Endothelial cell of umbilical vein (primary cell): ENCODE data around the gene PCGF1. TPM values are rescaled to one million over a fixed set of nuclear protein-coding genes. Genes with fewer than 3 reads are reported as not detected.

Experiments used
- BruUV-seq: library from RNA; stranded (reverse); fragments of 400-500 nt; replicated peaks from 2 replicates; lab custom pipeline; 2021; lab: Mats Ljungman, UMichigan
- CTCF ChIA-PET: fragments of 300-600, 350-600 bp; sonication (Branson Sonifier 250); formaldehyde crosslinking; loops from one replicate; lab custom pipeline; 2021; ENCODE audit warnings: antibody characterized with exemption, inconsistent platforms; lab: Charles Lee
- POLR2A ChIA-PET: fragments of 300-600, 350-600 bp; sonication (Branson Sonifier 250); formaldehyde crosslinking; loops from one replicate; lab custom pipeline; 2021; ENCODE audit warnings: antibody characterized with exemption, inconsistent platforms; lab: Charles Lee
- DNase-seq: peaks from one replicate; pipeline ENCODE4 v3.0.0-alpha.2; 2011; ENCODE audit warnings: low read depth, low spot score
- FAIRE-seq: peaks from 2 replicates; lab custom pipeline; 2011; peaks lifted over from hg19 to GRCh38; lab: Jason Lieb, UNC
- H2AFZ ChIP-seq: 2 replicates; pipeline ENCODE4 v1.6.0; 2012; ENCODE audit warnings: low read depth, low read length, control low read depth, inconsistent platforms
- H3K27ac ChIP-seq: 2 replicates; pipeline ENCODE4 v1.5.1; 2011; ENCODE audit warnings: low read depth, mild to moderate bottlenecking, control low read depth, low read length, moderate library complexity; ENCODE audit not compliant: insufficient read depth
- H3K27me3 ChIP-seq, 2 experiments: 2 replicates each; pipeline versions ENCODE4 v1.6.0 to v1.6.1; 2011; ENCODE audit warnings: low read length in 2 of 2, mixed read lengths in 1 of 2; ENCODE audit not compliant: control insufficient read depth in 2 of 2, insufficient read depth in 2 of 2
- H3K36me3 ChIP-seq, 2 experiments: 2 replicates in 1 of 2; 3 replicates in 1 of 2; pipeline ENCODE4 v1.5.1; 2011; ENCODE audit warnings: low read length in 2 of 2, mild to moderate bottlenecking in 1 of 2, moderate library complexity in 1 of 2; ENCODE audit not compliant: control insufficient read depth in 2 of 2, insufficient read depth in 2 of 2; ENCODE audit errors: extremely low read depth in 1 of 2
- H3K4me1 ChIP-seq: 3 replicates; pipeline ENCODE4 v1.5.1; 2011; ENCODE audit warnings: mild to moderate bottlenecking, low read length; ENCODE audit not compliant: control insufficient read depth, insufficient read depth; ENCODE audit errors: extremely low read depth
- H3K4me2 ChIP-seq: 2 replicates; pipeline ENCODE4 v1.6.1; 2011; ENCODE audit warnings: low read length, control low read depth, mixed read lengths; ENCODE audit not compliant: insufficient read depth
- H3K4me3 ChIP-seq, 3 experiments: fragments of 200-600 bp in 1 of 3; sonication (generic), shearing (Covaris generic) in 1 of 3; replicated peaks in 1 of 3; 2 replicates each; pipeline ENCODE4 v1.5.1; 2011 to 2016; ENCODE audit warnings: control low read depth in 3 of 3, low read length in 3 of 3, mild to moderate bottlenecking in 2 of 3, inconsistent platforms in 1 of 3, low read depth in 1 of 3, moderate library complexity in 1 of 3; ENCODE audit not compliant: insufficient read depth in 1 of 3
- H3K79me2 ChIP-seq: 2 replicates; pipeline ENCODE4 v1.6.0; 2012; ENCODE audit warnings: low read length, inconsistent platforms; ENCODE audit not compliant: control insufficient read depth, insufficient read depth
- H3K9ac ChIP-seq: replicated peaks from 2 replicates; pipeline ENCODE3; 2011; ENCODE audit warnings: low read length, control low read depth; ENCODE audit not compliant: insufficient read depth; ENCODE audit errors: extremely low read depth
- H3K9me1 ChIP-seq: replicated peaks from 3 replicates; pipeline ENCODE4 v1.6.0; 2011; ENCODE audit warnings: mild to moderate bottlenecking, low read length; ENCODE audit not compliant: control insufficient read depth, insufficient read depth; ENCODE audit errors: extremely low read depth
- H3K9me3 ChIP-seq: replicated peaks from 2 replicates; pipeline ENCODE4 v1.5.1; 2012; ENCODE audit warnings: low read length, inconsistent platforms; ENCODE audit not compliant: control insufficient read depth, insufficient read depth
- H4K20me1 ChIP-seq: replicated peaks from 2 replicates; pipeline ENCODE3; 2011; ENCODE audit warnings: mild to moderate bottlenecking, low read length; ENCODE audit not compliant: control insufficient read depth, insufficient read depth; ENCODE audit errors: extremely low read depth
- CTCF ChIP-seq, 2 donors: IDR thresholded peaks; 1 replicate in 1 of 2; 2 replicates in 1 of 2; pipeline ENCODE4 v1.5.1; 2011; ENCODE audit warnings: low read length in 2 of 2, mild to moderate bottlenecking in 2 of 2, moderate library complexity in 2 of 2, control low read depth in 1 of 2, inconsistent platforms in 1 of 2, low read depth in 1 of 2; ENCODE audit not compliant: insufficient read depth in 1 of 2; ENCODE audit errors: extremely low read depth in 1 of 2
- EZH2 ChIP-seq: IDR thresholded peaks from 2 replicates; pipeline ENCODE4 v1.6.1; 2012; ENCODE audit warnings: borderline replicate concordance, low read depth, mild to moderate bottlenecking, moderate library complexity, low read length, inconsistent platforms; ENCODE audit not compliant: severe bottlenecking
- FOS ChIP-seq: IDR thresholded peaks from 2 replicates; pipeline ENCODE4 v1.6.1; 2011; ENCODE audit warnings: mild to moderate bottlenecking, low read length, moderate library complexity, borderline replicate concordance; ENCODE audit not compliant: insufficient read depth
- GATA2 ChIP-seq: IDR thresholded peaks from 2 replicates; pipeline ENCODE4 v1.7.0; 2011; ENCODE audit warnings: low read depth, mild to moderate bottlenecking, moderate library complexity, mixed read lengths, low read length; ENCODE audit not compliant: insufficient read length, insufficient read depth
- JUN ChIP-seq: IDR thresholded peaks from 2 replicates; pipeline ENCODE4 v1.6.1; 2011; ENCODE audit warnings: borderline replicate concordance, low read depth; ENCODE audit not compliant: insufficient read length, insufficient read depth
- MAX ChIP-seq: IDR thresholded peaks from 2 replicates; pipeline ENCODE4 v1.6.1; 2011; ENCODE audit not compliant: insufficient read depth, insufficient read length
- MYC ChIP-seq: IDR thresholded peaks from one replicate; pipeline ENCODE4 v1.6.1; 2011; ENCODE audit warnings: mild to moderate bottlenecking, low read depth, low read length
- POLR2A ChIP-seq: IDR thresholded peaks from 2 replicates; pipeline ENCODE4 v1.6.1; 2012; ENCODE audit warnings: low read depth, mild to moderate bottlenecking, control low read depth, low read length
- POLR2AphosphoS5 ChIP-seq: IDR thresholded peaks from 2 replicates; pipeline ENCODE4 v1.6.1; 2012; ENCODE audit warnings: low read depth, mild to moderate bottlenecking, control low read depth, low read length, moderate library complexity; ENCODE audit not compliant: insufficient read depth
- dilution Hi-C: fragments of 300-500 bp; cut with MboI; formaldehyde crosslinking; loops from one replicate; pipeline ENCODE4 v1.15.0; 2019; ENCODE audit warnings: low sequenced_read_pairs; ENCODE audit not compliant: extremely low pct_ligation_motif_present
- intact Hi-C: fragments of 100-400 bp; cut with micrococcal nuclease; formaldehyde crosslinking; loops from one replicate; pipeline ENCODE4 v1.10.0; 2022
- polyA plus RNA-seq, 4 experiments: library from polyadenylated mRNA; depleted of rRNA in 3 of 4; stranded (reverse) in 3 of 4; unstranded in 1 of 4; fragments of >200 nt; gene quantifications; 2 replicates each; pipeline versions ENCODE4 v1.2.1 to v1.2.3, GENCODE V29; 2011 to 2012; ENCODE audit warnings: missing spikeins in 1 of 4
- total RNA-seq: library from RNA; stranded (reverse); gene quantifications from 2 replicates; pipeline ENCODE4 v1.2.3, GENCODE V29; 2021

The PCGF1 gene
- total and polyA plus RNA-seq, 2 donors (not counting 3 experiments of a cell fraction or from before 2014, with no cell fraction given) = 17.4 to 19.2 TPM

GRCh38 chr2:74481431-74481830, 26.1 kb downstream of the PCGF1 start:
- H3K9ac ChIP-seq = no peak overlapping the region
- FAIRE-seq (no peak), DNase-seq (no peak)
- H2AFZ ChIP-seq = no peak overlapping the region
- ChIA-PET POLR2A (no interaction called here), CTCF (interaction anchor here (1.0 to 5.6 kb wide), 9 partner anchors 9 to 107 kb away, joined by 3 to 82 read pairs (median 12); partner anchors contain the start of genes AUP1, HTRA2, INO80B and MRPL53)
- no peaks in the 10 kb centered on the region for H3K9me3 ChIP-seq
- TF ChIP-seq POLR2AphosphoS5 (no peak), POLR2A (no peak), GATA2 (no peak), MAX (no peak), MYC (no peak), FOS (no peak), JUN (no peak), CTCF (IDR thresholded peaks at IDR 0.05; ENCODE audit: extremely low read depth in 1 of 2, insufficient read depth in 1 of 2, low read depth in 1 of 2, low read length in 2 of 2) (no peak), EZH2 (no peak)
- no peaks in the 10 kb centered on the region for H4K20me1 ChIP-seq
- H3K4me1 ChIP-seq = peaks cover 13% of the 10 kb centered on the region
- peak overlapping the region; percentile 6 to 79 (median 66) for H3K4me3 ChIP-seq
- H3K36me3 ChIP-seq = peaks cover 0 to 3% of the 10 kb centered on the region in 2 experiments
- no peaks in the 10 kb centered on the region for H3K27me3 ChIP-seq
- dilution Hi-C loops (no loop called here), intact Hi-C loops (no loop called here)
- H3K79me2 ChIP-seq = peaks cover 16% of the 10 kb centered on the region
- no TSS peak for BruUV-seq
- H3K9me1 ChIP-seq = no peaks in the 10 kb centered on the region
- peak overlapping the region; percentile 68 for H3K4me2 ChIP-seq
- H3K27ac ChIP-seq = no peak overlapping the region
